Amygdala (tissue), 56 donors: ENCODE data around the gene USP17L11.
"Not testable (repeated sequence)": the region's sequence is repeated elsewhere in the genome, so short reads cannot be mapped to it uniquely, and the experiment has no call there.

Source experiments
- DNase-seq, 56 donors: peaks; one replicate each; lab custom pipeline; 2025; lab: John Stamatoyannopoulos, UW

The USP17L11 gene

GRCh38 chr4:9215105-9215504, at the start of gene USP17L11:
Gene USP17L11, plus strand, starts transcription at chr4:9215405. Its CDS starts 0 bp downstream, at chr4:9215405.
- not testable (repeated sequence) for DNase-seq

GRCh38 chr4:9165990-9166389, 49.2 kb upstream of the USP17L11 start:
- DNase-seq, result peak in 2 of 56 donors; percentile 0 to 20

GRCh38 chr4:9169791-9170459, 45.3 kb upstream of the USP17L11 start, which contains the start of gene FAM90A26:
Gene FAM90A26, plus strand, starts transcription at chr4:9170409. Its CDS starts 2,764 bp downstream, at chr4:9173173.
- not testable (repeated sequence) for DNase-seq

GRCh38 chr4:9210357-9210756, 4.8 kb upstream of the USP17L11 start, which contains the start of gene USP17L10:
Gene USP17L10, plus strand, starts transcription at chr4:9210657. Its CDS starts 0 bp downstream, at chr4:9210657.
- not testable (repeated sequence) for DNase-seq

- DNase-seq, result not testable (repeated sequence)
Observed at GRCh38 chr4:9214701-9215100, 504 bp upstream of the USP17L11 start.

GRCh38 chr4:9219852-9220251, 4.6 kb downstream of the USP17L11 start, which contains the start of gene USP17L12:
Gene USP17L12, plus strand, starts transcription at chr4:9220152. Its CDS starts 0 bp downstream, at chr4:9220152.
- not testable (repeated sequence) for DNase-seq

- not testable (repeated sequence) for DNase-seq
Observed at GRCh38 chr4:9224596-9224995, 9.4 kb downstream of the USP17L11 start, which contains the start of gene USP17L13. Gene USP17L13, plus strand, starts transcription at chr4:9224896. Its CDS starts 0 bp downstream, at chr4:9224896.

- not testable (repeated sequence) for DNase-seq
Observed at GRCh38 chr4:9230249-9230648, 15.0 kb downstream of the USP17L11 start.

- DNase-seq, result not testable (repeated sequence)
Observed at GRCh38 chr4:9234085-9234484, 18.9 kb downstream of the USP17L11 start, which contains the start of gene USP17L15. Gene USP17L15, plus strand, starts transcription at chr4:9234385. Its CDS starts 0 bp downstream, at chr4:9234385.

- DNase-seq, result not testable (repeated sequence)
Observed at GRCh38 chr4:9238461-9238860, 23.3 kb downstream of the USP17L11 start.

GRCh38 chr4:9243579-9243978, 28.4 kb downstream of the USP17L11 start, which contains the start of gene USP17L17:
Gene USP17L17, plus strand, starts transcription at chr4:9243879. Its CDS starts 0 bp downstream, at chr4:9243879.
- not testable (repeated sequence) for DNase-seq

- DNase-seq, result not testable (repeated sequence)
Observed at GRCh38 chr4:9247953-9248680, 32.9 kb downstream of the USP17L11 start, which contains the start of gene USP17L18. Gene USP17L18, plus strand, starts transcription at chr4:9248630. Its CDS starts 0 bp downstream, at chr4:9248630.

- DNase-seq, result not testable (repeated sequence)
Observed at GRCh38 chr4:9253078-9253477, 37.9 kb downstream of the USP17L11 start, which contains the start of gene USP17L19. Gene USP17L19, plus strand, starts transcription at chr4:9253378. Its CDS starts 0 bp downstream, at chr4:9253378.

- not testable (repeated sequence) for DNase-seq
Observed at GRCh38 chr4:9257824-9258223, 42.6 kb downstream of the USP17L11 start, which contains the start of gene USP17L20. Gene USP17L20, plus strand, starts transcription at chr4:9258124. Its CDS starts 0 bp downstream, at chr4:9258124.

GRCh38 chr4:9262572-9262971, 47.4 kb downstream of the USP17L11 start, which contains the start of gene USP17L21:
Gene USP17L21, plus strand, starts transcription at chr4:9262872. Its CDS starts 0 bp downstream, at chr4:9262872.
- DNase-seq, result not testable (repeated sequence)
